HepG2 (cell line): ENCODE measurements around the gene XPO1. TPM values are rescaled to one million over a fixed set of nuclear protein-coding genes. Genes with fewer than 3 reads are reported as not detected.

Source experiments
- AGO1 ChIP-seq: fragments of 200-400 bp; formaldehyde crosslinking; IDR thresholded peaks from 2 replicates; pipeline ENCODE4 v1.6.1; 2017; ENCODE audit warnings: mild to moderate bottlenecking, low read depth, low read length, moderate library complexity; ENCODE audit not compliant: poor library complexity, severe bottlenecking
- ATF7-NPFF ChIP-seq: sonication (generic); formaldehyde crosslinking; IDR thresholded peaks from 2 replicates; pipeline ENCODE4 v1.8.1; 2023; ENCODE audit warnings: mild to moderate bottlenecking, low read depth, missing genetic modification reagents, moderate library complexity
- KLF15 ChIP-seq: sonication (generic); formaldehyde crosslinking; IDR thresholded peaks from 2 replicates; pipeline ENCODE4 v1.8.1; 2023; ENCODE audit warnings: borderline replicate concordance, mild to moderate bottlenecking, inconsistent platforms, missing genetic modification reagents, mixed read lengths
- NFATC3 ChIP-seq: sonication (generic); formaldehyde crosslinking; IDR thresholded peaks from 2 replicates; pipeline ENCODE4 v1.5.1; 2020; ENCODE audit warnings: mild to moderate bottlenecking, missing genetic modification reagents
- NFE2L1 ChIP-seq: sonication (generic); formaldehyde crosslinking; IDR thresholded peaks from 2 replicates; pipeline ENCODE4 v1.4.0; 2020; ENCODE audit warnings: missing genetic modification reagents, mild to moderate bottlenecking, borderline replicate concordance
- NFKBIZ ChIP-seq: IDR thresholded peaks from 2 replicates; pipeline ENCODE4 v1.6.1; 2018; ENCODE audit warnings: missing genetic modification reagents, missing compliant biosample characterization
- NR2F2 ChIP-seq: IDR thresholded peaks from 2 replicates; pipeline ENCODE4 v1.6.1; 2012; ENCODE audit warnings: low read depth, inconsistent platforms, borderline replicate concordance
- RNF2 ChIP-seq: fragments of 450-650 bp; conservative IDR thresholded peaks from 2 replicates; pipeline ENCODE4 v1.6.1; 2016; ENCODE audit warnings: low read depth
- SAFB2 ChIP-seq: sonication (generic); formaldehyde crosslinking; IDR thresholded peaks from 2 replicates; pipeline ENCODE4 v1.5.1; 2020; ENCODE audit warnings: missing genetic modification reagents, low read depth, mild to moderate bottlenecking, borderline replicate concordance
- SCMH1 ChIP-seq: sonication (generic); formaldehyde crosslinking; IDR thresholded peaks from 2 replicates; pipeline ENCODE4 v1.9.0; 2021; ENCODE audit warnings: missing genetic modification reagents, mild to moderate bottlenecking, borderline replicate concordance
- SNAPC2 ChIP-seq: sonication (generic); formaldehyde crosslinking; IDR thresholded peaks from 2 replicates; pipeline ENCODE4 v1.8.1; 2022; ENCODE audit warnings: mild to moderate bottlenecking, missing genetic modification reagents
- TMF1 ChIP-seq: sonication (generic); formaldehyde crosslinking; IDR thresholded peaks from 2 replicates; pipeline ENCODE4 v1.8.1; 2022; ENCODE audit warnings: low read depth, missing genetic modification reagents
- ZNF713 ChIP-seq: sonication (generic); formaldehyde crosslinking; IDR thresholded peaks from 2 replicates; pipeline ENCODE4 v1.4.0; 2020; ENCODE audit warnings: mild to moderate bottlenecking, missing genetic modification reagents
- ZNF883 ChIP-seq: sonication (generic); formaldehyde crosslinking; IDR thresholded peaks from 2 replicates; pipeline ENCODE4 v1.5.1; 2020; ENCODE audit warnings: mild to moderate bottlenecking, missing genetic modification reagents; ENCODE audit errors: not compliant biosample characterization
- polyA plus RNA-seq, 8 experiments: library from polyadenylated mRNA; depleted of rRNA in 3 of 8; stranded (reverse) in 7 of 8; unstranded in 1 of 8; fragments of >200 nt; fragmentation: Illumina TruSeq in 4 of 8; extraction: Trizol in 4 of 8; gene quantifications; 2 replicates each; pipeline versions ENCODE4 v1.2.1 to v1.2.3, GENCODE V29; 2011 to 2016; ENCODE audit warnings: low read depth in 4 of 8, missing spikeins in 1 of 8, mixed read lengths in 1 of 8; ENCODE audit not compliant: insufficient read depth in 1 of 8
- total RNA-seq, 5 experiments: library from RNA; depleted of rRNA; stranded (reverse); fragments of >200 nt; fragmentation: Illumina TruSeq; extraction: Trizol; gene quantifications; 2 replicates each; pipeline ENCODE4 v1.2.3, GENCODE V29; 2016; ENCODE audit warnings: low read depth in 1 of 5
- TF ChIP-seq, protein P1 (sequence below), 2 experiments: sonication (generic) in 1 of 2; formaldehyde crosslinking in 1 of 2; IDR thresholded peaks; 2 replicates each; pipeline versions ENCODE4 v1.5.1 to v1.6.1; 2011 to 2020; ENCODE audit warnings: borderline replicate concordance in 1 of 2, low read depth in 1 of 2, low read length in 1 of 2, mild to moderate bottlenecking in 1 of 2, missing genetic modification reagents in 1 of 2, moderate library complexity in 1 of 2
- TF ChIP-seq, protein P2 (sequence below): sonication (generic); IDR thresholded peaks from 2 replicates; pipeline ENCODE4 v1.6.1; 2016; ENCODE audit warnings: low read depth, borderline replicate concordance
- TF ChIP-seq, protein P3 (sequence below): sonication (generic); formaldehyde crosslinking; IDR thresholded peaks from 2 replicates; pipeline ENCODE4 v1.5.0; 2020; ENCODE audit warnings: missing genetic modification reagents, mild to moderate bottlenecking, borderline replicate concordance
- TF ChIP-seq, protein P4 (sequence below): sonication (generic); formaldehyde crosslinking; IDR thresholded peaks from 2 replicates; pipeline ENCODE4 v1.5.0; 2020; ENCODE audit warnings: mild to moderate bottlenecking, missing genetic modification reagents
- TF ChIP-seq, protein P5 (sequence below): sonication (generic); formaldehyde crosslinking; IDR thresholded peaks from 2 replicates; pipeline ENCODE4 v1.8.0; 2022; ENCODE audit warnings: missing genetic modification reagents, mild to moderate bottlenecking, moderate library complexity, borderline replicate concordance

The XPO1 gene
- total and polyA plus RNA-seq, 2 of the 13 experiments (the other 11 are each of a cell fraction or from before 2014, with no cell fraction given) = 67.4 to 212 TPM

DNA sequence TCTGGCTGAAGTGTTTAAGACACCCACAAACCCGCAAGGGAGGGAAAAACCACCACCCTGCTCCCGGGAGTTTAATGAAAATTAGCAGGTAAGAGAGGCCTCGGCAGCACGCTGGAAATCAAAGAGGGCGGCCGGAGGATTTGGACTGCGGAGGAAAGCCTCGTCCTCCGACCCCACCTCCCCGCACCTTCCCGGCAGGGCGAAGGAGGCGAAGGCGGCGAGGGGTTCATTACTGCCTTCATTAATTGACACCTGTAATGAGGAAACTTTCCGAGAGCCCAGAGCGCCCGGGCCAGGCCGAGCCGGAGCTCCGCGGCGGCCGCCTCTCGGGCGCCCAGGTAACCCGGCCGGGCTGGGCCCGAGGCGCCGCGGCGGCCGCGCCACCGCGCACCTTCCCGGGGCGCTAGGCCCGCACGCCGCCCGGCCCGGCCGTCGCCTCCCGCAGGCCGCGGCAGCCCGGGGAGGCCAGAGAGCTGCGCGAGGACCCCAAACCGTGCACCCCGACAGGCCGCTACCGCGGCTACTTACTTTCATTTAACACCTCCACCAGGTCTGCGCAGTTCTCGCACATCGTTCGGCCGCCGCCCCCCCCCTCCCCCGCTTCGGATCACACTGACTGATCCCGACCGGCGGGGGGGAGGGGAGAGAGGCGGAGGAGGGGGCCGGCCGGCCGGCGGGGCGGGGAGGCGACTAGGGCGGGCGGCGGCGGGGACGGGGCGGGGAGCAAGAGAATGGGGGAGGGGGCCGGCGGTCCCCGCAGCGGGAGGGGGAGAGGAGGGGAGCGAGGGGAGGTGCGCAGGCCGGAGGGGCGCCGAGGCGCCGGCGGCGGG, 67.8 kb downstream of the XPO1 start (continued):
- no peak for TF ChIP-seq NFKBIZ
- TF ChIP-seq KLF15 (CRISPR knock-in tag) = no peak
- no peak for TF ChIP-seq TMF1
- TF ChIP-seq ZNF883 (CRISPR knock-in tag) = no peak
- peak; percentile 37; the same call in 1 of the 2 replicates for TF ChIP-seq NR2F2
- TF ChIP-seq SAFB2 (CRISPR knock-in tag) = no peak
- TF ChIP-seq, protein P1, sequence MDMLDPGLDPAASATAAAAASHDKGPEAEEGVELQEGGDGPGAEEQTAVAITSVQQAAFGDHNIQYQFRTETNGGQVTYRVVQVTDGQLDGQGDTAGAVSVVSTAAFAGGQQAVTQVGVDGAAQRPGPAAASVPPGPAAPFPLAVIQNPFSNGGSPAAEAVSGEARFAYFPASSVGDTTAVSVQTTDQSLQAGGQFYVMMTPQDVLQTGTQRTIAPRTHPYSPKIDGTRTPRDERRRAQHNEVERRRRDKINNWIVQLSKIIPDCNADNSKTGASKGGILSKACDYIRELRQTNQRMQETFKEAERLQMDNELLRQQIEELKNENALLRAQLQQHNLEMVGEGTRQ (IDR thresholded peaks at IDR 0.05; ENCODE audit: low read depth, low read length) = no peak
- TF ChIP-seq, protein P1 (CRISPR knock-in tag; IDR thresholded peaks at IDR 0.05; ENCODE audit: borderline replicate concordance) = no peak
- TF ChIP-seq, protein P2, sequence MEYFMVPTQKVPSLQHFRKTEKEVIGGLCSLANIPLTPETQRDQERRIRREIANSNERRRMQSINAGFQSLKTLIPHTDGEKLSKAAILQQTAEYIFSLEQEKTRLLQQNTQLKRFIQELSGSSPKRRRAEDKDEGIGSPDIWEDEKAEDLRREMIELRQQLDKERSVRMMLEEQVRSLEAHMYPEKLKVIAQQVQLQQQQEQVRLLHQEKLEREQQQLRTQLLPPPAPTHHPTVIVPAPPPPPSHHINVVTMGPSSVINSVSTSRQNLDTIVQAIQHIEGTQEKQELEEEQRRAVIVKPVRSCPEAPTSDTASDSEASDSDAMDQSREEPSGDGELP = no peak
- TF ChIP-seq SNAPC2 (CRISPR knock-in tag) = no peak
- no peak for TF ChIP-seq SCMH1
- TF ChIP-seq, protein P3, sequence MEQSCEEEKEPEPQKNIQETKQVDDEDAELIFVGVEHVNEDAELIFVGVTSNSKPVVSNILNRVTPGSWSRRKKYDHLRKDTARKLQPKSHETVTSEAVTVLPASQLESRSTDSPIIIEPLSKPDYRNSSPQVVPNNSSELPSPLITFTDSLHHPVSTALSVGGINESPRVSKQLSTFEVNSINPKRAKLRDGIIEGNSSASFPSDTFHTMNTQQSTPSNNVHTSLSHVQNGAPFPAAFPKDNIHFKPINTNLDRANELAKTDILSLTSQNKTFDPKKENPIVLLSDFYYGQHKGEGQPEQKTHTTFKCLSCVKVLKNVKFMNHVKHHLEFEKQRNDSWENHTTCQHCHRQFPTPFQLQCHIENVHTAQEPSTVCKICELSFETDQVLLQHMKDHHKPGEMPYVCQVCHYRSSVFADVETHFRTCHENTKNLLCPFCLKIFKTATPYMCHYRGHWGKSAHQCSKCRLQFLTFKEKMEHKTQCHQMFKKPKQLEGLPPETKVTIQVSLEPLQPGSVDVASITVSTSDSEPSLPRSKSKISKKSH = no peak
- no peak for TF ChIP-seq RNF2
- no peak for TF ChIP-seq NFE2L1 (CRISPR knock-in tag)
- TF ChIP-seq ATF7-NPFF (CRISPR knock-in tag) = no peak
- TF ChIP-seq, protein P4, sequence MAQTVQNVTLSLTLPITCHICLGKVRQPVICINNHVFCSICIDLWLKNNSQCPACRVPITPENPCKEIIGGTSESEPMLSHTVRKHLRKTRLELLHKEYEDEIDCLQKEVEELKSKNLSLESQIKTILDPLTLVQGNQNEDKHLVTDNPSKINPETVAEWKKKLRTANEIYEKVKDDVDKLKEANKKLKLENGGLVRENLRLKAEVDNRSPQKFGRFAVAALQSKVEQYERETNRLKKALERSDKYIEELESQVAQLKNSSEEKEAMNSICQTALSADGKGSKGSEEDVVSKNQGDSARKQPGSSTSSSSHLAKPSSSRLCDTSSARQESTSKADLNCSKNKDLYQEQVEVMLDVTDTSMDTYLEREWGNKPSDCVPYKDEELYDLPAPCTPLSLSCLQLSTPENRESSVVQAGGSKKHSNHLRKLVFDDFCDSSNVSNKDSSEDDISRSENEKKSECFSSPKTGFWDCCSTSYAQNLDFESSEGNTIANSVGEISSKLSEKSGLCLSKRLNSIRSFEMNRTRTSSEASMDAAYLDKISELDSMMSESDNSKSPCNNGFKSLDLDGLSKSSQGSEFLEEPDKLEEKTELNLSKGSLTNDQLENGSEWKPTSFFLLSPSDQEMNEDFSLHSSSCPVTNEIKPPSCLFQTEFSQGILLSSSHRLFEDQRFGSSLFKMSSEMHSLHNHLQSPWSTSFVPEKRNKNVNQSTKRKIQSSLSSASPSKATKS (CRISPR knock-in tag) = no peak
- TF ChIP-seq, protein P5, sequence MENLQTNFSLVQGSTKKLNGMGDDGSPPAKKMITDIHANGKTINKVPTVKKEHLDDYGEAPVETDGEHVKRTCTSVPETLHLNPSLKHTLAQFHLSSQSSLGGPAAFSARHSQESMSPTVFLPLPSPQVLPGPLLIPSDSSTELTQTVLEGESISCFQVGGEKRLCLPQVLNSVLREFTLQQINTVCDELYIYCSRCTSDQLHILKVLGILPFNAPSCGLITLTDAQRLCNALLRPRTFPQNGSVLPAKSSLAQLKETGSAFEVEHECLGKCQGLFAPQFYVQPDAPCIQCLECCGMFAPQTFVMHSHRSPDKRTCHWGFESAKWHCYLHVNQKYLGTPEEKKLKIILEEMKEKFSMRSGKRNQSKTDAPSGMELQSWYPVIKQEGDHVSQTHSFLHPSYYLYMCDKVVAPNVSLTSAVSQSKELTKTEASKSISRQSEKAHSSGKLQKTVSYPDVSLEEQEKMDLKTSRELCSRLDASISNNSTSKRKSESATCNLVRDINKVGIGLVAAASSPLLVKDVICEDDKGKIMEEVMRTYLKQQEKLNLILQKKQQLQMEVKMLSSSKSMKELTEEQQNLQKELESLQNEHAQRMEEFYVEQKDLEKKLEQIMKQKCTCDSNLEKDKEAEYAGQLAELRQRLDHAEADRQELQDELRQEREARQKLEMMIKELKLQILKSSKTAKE (CRISPR knock-in tag) = peak; percentile 57; the same call in 1 of the 2 replicates
- TF ChIP-seq ZNF713 (CRISPR knock-in tag) = no peak
- no peak for TF ChIP-seq NFATC3 (CRISPR knock-in tag)
- TF ChIP-seq AGO1 = no peak
